ENCODE measurements around the gene DEGS2. TPM values are rescaled to one million over a fixed set of nuclear protein-coding genes. Genes with fewer than 3 reads are reported as not detected.
A peak's percentile ranks its signal among the peaks of the same experiment; 100 is the strongest.

DEGS2 gene
- total RNA-seq, 4 donors from 2014 or later = 0.16 to 0.94 (median 0.68) TPM

- H3K4me1 ChIP-seq = peaks cover 0 to 12% (median 0%) of the 10 kb centered on the region in 3 donors
- TF ChIP-seq EP300 (IDR thresholded peaks at IDR 0.05) (no peak), POLR2AphosphoS5 (IDR thresholded peaks at IDR 0.05) (no peak), CTCF (IDR thresholded peaks at IDR 0.05) (no peak)
- ATAC-seq = no peak
- 93% methylated on average over 16 of the region's 58 CpGs; no CpG with 5 or more reads in 1 of the 2 donors for WGBS, 2 donors (ENCODE audit: low coverage in 1 of 2)
- H3K9me3 ChIP-seq = no peaks in the 10 kb centered on the region
- H3K36me3 ChIP-seq = peaks cover 0 to 3% of the 10 kb centered on the region in 2 donors
- no peak overlapping the region for H3K4me3 ChIP-seq
- H3K27ac ChIP-seq = no peak overlapping the region
- H3K27me3 ChIP-seq = peaks cover 45% of the 10 kb centered on the region
These were observed 10.4 kb downstream of the DEGS2 start for GRCh38 chr14:100148837-100149731.

- Histone ChIP-seq H3K27ac (no peak overlapping the region), H3K36me3 (peaks cover 0 to 13% of the 10 kb centered on the region in 2 donors), H3K4me3 (no peak overlapping the region), H3K4me1 (peaks cover 0 to 19% (median 0%) of the 10 kb centered on the region in 3 donors), H3K27me3 (peaks cover 38% of the 10 kb centered on the region), H3K9me3 (no peaks in the 10 kb centered on the region)
- TF ChIP-seq EP300 (IDR thresholded peaks at IDR 0.05) (no peak), CTCF (IDR thresholded peaks at IDR 0.05) (no peak), POLR2AphosphoS5 (IDR thresholded peaks at IDR 0.05) (no peak), POLR2A (IDR thresholded peaks at IDR 0.05) (no peak)
- no peak for ATAC-seq
- 81% methylated on average over 3 of the region's 28 CpGs; no CpG with 5 or more reads in 1 of the 2 donors for WGBS, 2 donors (ENCODE audit: low coverage in 1 of 2)
These were observed 11.6 kb downstream of the DEGS2 start for GRCh38 chr14:100147691-100148464.

- no peak for ATAC-seq
- Histone ChIP-seq H3K27ac (no peak overlapping the region), H3K4me1 (peaks cover 0 to 25% (median 0%) of the 10 kb centered on the region in 3 donors), H3K4me3 (no peak overlapping the region), H3K27me3 (peaks cover 33% of the 10 kb centered on the region), H3K36me3 (peaks cover 0 to 13% of the 10 kb centered on the region in 2 donors), H3K9me3 (no peaks in the 10 kb centered on the region)
- WGBS, 2 donors (ENCODE audit: low coverage in 1 of 2) = 20% methylated on average over 1 of the region's 20 CpGs; no CpG with 5 or more reads in 1 of the 2 donors
- no peak for TF ChIP-seq POLR2A (IDR thresholded peaks at IDR 0.05)
- no peak for TF ChIP-seq CTCF (IDR thresholded peaks at IDR 0.05)
- no peak for TF ChIP-seq EP300 (IDR thresholded peaks at IDR 0.05)
- TF ChIP-seq POLR2AphosphoS5 (IDR thresholded peaks at IDR 0.05) = no peak
These were observed 12.2 kb downstream of the DEGS2 start for GRCh38 chr14:100147181-100147631.

GRCh38 chr14:100146531-100147091 is 12.8 kb downstream of the DEGS2 start:
- peak in 1 of 4 experiments; percentile 10 for TF ChIP-seq CTCF (IDR thresholded peaks at IDR 0.05)
- no peak for TF ChIP-seq POLR2A (IDR thresholded peaks at IDR 0.05)
- H3K27ac ChIP-seq = no peak overlapping the region
- WGBS, 2 donors (ENCODE audit: low coverage in 1 of 2) = 91% methylated on average over 10 of the region's 29 CpGs; no CpG with 5 or more reads in 1 of the 2 donors

More at GRCh38 chr14:100146531-100147091, 12.8 kb downstream of the DEGS2 start:
- no peak for ATAC-seq
- Histone ChIP-seq H3K4me1 (peaks cover 0 to 31% (median 0%) of the 10 kb centered on the region in 3 donors), H3K27me3 (peaks cover 27% of the 10 kb centered on the region), H3K36me3 (peaks cover 0 to 13% of the 10 kb centered on the region in 2 donors), H3K9me3 (no peaks in the 10 kb centered on the region), H3K4me3 (no peak overlapping the region)

Measured in gastroesophageal sphincter (tissue), 4 donors.